HuH-7 (cell line): Measurements from ENCODE around the gene L3HYPDH.
"Not testable (repeated sequence)": the region's sequence is repeated elsewhere in the genome, so short reads cannot be mapped to it uniquely, and the experiment has no call there.

ENCODE experiments used
- DNase-seq: peaks from one replicate; pipeline ENCODE4 v3.0.0; 2011; ENCODE audit warnings: low spot score

The L3HYPDH gene

DNA sequence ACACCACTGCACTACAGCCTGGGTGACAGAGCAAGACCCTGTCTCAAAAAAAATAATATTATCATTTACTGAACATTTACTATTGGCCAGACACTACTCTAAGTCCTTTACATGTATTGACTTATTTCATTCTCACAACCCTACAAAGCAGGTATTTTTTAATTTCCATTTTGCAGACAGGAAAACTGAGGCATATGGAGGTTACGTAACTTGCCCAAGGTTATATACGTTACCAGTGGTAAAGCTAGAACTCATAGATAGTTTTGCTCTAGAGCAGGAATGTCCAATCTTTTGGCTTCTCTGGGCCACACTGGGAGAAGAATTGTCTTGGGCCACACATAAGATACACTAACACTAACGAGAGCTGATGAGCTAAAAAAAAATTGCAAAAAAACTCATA is 5.7 kb downstream of the L3HYPDH start:
- no peak for DNase-seq

- DNase-seq, result no peak
Measured at GRCh38 chr14:59475709-59476108, 8.5 kb downstream of the L3HYPDH start.

DNA sequence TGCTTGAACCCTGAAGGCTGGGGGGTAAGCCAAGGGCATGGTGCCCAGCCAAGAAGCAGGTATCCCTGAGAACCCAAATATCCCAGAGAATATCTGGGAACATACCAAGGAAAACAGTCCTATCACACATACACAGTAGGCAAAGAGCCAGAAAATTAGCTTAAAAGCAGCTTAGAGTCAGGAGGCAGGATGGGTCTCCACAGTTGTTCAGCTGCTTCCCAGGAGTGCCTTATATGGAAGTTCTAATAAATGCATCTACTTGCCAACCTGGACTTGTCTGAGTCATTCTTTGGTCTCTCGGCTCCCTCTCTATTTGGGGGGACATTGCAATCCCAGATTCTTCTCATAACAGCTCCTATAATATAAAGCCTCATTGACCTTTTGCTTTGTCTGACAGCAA is 10.0 kb downstream of the L3HYPDH start:
- no peak for DNase-seq

DNA sequence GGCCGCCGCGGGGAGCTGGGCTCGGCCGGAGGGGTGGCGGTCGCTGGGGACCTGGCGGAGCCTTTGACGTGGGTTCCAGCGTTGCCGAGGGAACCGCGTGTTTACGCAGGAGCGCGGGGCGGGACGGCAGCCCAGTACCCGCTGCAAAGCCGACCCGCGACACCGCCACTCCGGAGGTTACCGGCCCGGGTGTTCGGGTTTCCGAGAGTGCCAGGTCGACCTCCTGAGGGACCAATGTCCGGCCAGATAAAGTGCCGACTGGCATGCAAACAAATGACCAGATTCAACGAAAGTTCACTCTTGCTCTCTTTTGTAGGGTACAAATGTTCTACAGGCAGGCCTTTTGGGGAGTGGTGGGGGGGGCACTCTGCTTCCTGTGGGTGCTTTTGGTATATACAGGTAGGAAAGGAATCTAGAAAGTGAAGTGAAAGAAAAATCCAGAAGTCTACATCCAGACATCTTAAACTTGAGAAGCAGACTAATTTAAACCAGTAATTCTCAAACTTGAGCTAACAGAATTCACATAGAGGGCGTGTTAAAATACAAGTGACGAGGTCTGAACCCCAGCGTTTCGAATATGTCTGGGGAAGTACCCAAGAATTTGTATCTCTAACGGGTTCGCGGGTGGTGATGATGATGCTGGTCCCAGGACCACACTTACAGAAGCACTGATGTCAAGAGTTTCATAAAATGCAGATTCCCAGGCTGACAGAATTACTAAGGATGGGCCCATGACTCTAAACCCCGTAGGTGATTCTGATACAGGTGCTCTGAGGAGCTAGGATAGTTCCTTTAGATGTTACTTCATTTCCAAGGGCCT is 18.7 kb downstream of the L3HYPDH start, which contains the start of gene GPR135:
Gene GPR135 (minus strand): TSS at position 65 of the 820 bp plus-strand sequence. CDS start 154 bp downstream, outside the sequence.
- DNase-seq, result peak; percentile 55

DNA sequence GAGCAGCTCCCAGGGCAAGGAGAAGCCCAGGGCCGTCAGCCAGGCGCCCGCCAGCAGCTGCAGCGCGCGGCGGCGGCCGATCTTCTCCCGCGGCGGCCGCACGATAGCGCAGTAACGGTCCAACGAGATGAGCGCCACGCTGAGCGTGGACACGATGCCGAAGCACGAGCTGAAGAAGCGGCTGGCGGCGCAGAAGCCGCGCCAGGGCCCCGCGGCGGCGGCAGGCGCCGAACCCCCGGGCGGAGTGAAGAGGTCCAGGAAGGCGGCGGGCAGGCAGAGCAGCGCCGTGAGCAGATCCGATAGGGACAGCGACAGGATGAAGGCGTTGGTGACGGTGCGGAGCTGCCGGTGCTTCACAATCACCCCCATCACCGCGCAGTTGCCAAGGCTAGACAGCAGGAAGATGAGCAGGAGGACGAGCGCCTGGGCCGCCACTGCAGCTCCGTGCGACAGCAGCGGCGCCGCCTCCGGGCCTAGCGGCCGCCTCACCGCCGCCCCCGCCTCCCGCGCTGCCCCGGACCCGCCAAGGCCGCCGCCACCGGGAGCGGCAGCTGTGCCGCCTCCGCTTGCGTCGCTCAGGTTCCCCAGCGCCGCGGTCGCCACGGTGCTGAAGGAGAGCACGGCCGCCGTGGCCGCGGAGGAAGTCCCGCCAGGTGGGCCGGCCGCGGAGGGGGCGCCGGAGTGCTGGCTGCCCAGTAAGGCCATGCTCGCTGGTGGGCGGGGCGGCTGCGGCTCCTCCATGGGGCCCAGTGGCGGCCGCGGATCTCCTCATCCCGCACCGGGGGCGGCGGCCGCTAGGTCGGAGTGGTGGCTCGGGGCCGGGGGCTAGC is 19.5 kb downstream of the L3HYPDH start:
- peak; percentile 60 for DNase-seq

- DNase-seq, result peak; percentile 27
Measured at GRCh38 chr14:59463787-59464485, 20.3 kb downstream of the L3HYPDH start.

- no peak for DNase-seq
Measured at GRCh38 chr14:59461891-59462290, 22.3 kb downstream of the L3HYPDH start.

DNA sequence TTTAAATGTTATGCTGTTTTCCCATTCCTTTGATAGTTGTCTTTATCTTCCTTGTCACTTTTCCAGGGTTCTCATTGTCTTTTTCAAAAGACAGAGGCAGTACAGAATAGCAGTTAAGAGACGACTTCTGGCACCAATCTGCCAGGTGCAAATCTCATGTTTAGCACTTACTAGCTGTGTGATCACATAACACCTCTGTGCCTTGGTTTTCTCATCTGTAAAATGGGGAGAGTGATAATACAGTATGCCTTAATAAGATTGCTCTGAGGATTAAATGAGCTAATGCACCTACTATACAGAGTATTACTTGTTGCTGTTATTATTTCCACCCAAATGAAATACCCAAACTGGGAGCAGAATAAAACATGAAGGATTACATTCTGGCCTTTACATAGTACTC is 23.8 kb downstream of the L3HYPDH start:
- no peak for DNase-seq

- no peak for DNase-seq
Measured at GRCh38 chr14:59458486-59458885, 25.7 kb downstream of the L3HYPDH start.

DNA sequence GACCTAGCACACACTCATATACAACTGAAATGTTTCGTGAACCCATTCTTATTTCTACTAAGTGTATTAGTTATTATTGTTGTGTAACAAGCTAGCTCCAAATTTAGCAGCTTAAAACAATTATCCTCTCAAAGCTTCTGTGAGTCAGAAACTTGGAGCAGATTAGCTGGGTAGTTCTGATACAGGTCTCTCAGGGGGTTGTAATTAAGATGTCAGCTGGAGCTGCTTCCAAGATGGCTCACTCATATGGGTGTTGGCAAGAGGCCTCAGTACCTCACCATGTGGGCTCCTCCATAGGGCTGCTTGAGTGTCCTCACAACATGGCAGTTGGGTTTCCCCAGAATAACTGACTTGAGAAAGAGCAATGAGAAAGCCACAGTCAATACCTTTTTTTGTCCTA is 28.8 kb downstream of the L3HYPDH start:
- DNase-seq, result no peak

DNA sequence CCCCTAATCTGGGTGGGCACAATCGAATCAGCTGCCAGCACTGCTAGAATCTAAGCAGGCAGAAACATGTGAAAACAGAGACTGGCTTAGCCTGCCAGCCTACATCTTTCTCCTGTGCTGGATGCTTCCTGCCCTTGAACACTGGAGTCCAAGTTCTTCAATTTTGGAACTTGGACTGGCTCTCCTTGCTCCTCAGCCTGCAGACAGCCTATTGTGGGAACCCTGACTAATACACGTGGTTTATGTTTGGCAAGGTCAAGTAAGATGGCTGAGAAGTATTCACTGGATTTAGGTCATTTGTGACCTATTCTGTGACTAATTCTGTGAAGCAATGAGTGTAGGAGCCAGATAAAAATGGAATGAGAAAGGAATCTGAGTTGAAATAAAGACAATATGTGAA is 30.1 kb downstream of the L3HYPDH start:
- DNase-seq, result no peak

- no peak for DNase-seq
Measured at GRCh38 chr14:59451849-59452248, 32.4 kb downstream of the L3HYPDH start.

GRCh38 chr14:59450716-59451115 is 33.5 kb downstream of the L3HYPDH start:
- no peak for DNase-seq

GRCh38 chr14:59448673-59449072 is 35.5 kb downstream of the L3HYPDH start:
- not testable (repeated sequence) for DNase-seq

GRCh38 chr14:59439256-59439965 is 44.8 kb downstream of the L3HYPDH start:
- no peak for DNase-seq

DNA sequence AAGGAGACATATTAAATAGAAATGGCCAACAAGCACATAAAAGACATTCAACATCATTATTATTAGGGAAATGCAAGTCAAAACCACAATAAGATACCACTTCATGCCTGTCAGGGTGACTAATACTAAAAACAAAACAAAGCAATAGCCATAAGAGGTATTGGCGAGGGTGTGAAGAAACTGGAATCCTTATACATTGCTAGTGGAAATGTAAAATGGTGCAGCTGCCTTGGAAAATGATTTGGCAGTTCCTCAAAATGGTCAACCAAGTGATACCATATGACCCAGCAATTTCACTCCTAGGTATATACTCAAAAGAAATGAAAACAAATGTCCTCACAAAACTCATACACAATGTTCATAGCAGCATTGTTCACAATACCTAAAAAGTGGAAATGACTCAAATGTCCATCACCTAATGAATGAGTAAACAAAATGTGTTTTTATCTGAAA is 46.0 kb downstream of the L3HYPDH start:
- no peak for DNase-seq

DNA sequence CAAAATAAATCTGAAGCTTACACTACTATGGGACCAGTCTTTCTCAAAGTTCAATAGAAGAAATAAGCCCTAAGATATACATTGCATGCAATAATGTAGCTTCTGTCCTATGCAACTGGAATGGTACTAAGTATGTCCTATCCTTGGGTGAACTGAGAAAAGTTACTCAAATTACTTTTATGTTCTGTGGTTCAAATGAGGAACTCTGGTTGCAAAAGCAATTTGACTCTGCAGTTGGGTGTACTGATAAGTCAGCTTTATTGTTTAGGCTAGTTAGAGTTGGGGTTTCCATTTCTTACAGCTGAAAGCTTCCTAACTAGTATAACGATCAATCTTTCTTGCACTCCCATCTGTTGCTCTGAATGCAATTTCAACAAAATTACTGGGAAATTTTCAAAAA is 48.2 kb downstream of the L3HYPDH start:
- no peak for DNase-seq

- no peak for DNase-seq
Measured at GRCh38 chr14:59435101-59435500, 49.1 kb downstream of the L3HYPDH start.

- no peak for DNase-seq
Measured at GRCh38 chr14:59429790-59430189, 54.4 kb downstream of the L3HYPDH start.

GRCh38 chr14:59428581-59429012 is 55.6 kb downstream of the L3HYPDH start:
- DNase-seq, result no peak
